Gastrocnemius medialis (tissue), 4 donors: Measurements from ENCODE around the gene OR51B4.

Source experiments
- CTCF ChIP-seq, 5 experiments: fragments of 450-650 bp in 3 of 5; fragments of 200-600 bp in 2 of 5; sonication (generic) in 2 of 5; IDR thresholded peaks in 4 of 5; conservative IDR thresholded peaks in 1 of 5; 1 replicate in 4 of 5; 2 replicates in 1 of 5; pipeline ENCODE4 v1.5.1; 2016 to 2019; ENCODE audit warnings: antibody characterized with exemption in 5 of 5, mild to moderate bottlenecking in 3 of 5, moderate library complexity in 3 of 5
- POLR2A ChIP-seq, 2 donors: fragments of 450-650 bp; IDR thresholded peaks; one replicate each; pipeline ENCODE4 v1.6.1; 2017; ENCODE audit warnings: antibody characterized with exemption in 2 of 2, mild to moderate bottlenecking in 2 of 2, moderate library complexity in 2 of 2

GRCh38 chr11:5317292-5317691 lies 15.5 kb upstream of the OR51B4 start:
- TF ChIP-seq CTCF (IDR thresholded peaks at IDR 0.05 in 4 of 5, conservative IDR thresholded peaks at IDR 0.05 in 1 of 5), result no peak
- TF ChIP-seq POLR2A (IDR thresholded peaks at IDR 0.05), result no peak
